PC-3 (cell line): Measurements from ENCODE around the gene SIPA1.

ENCODE experiments used
- CTCF ChIP-seq: fragments of 300-600 bp; sonication (generic); conservative IDR thresholded peaks from 2 replicates; pipeline ENCODE4 v1.5.1; 2017; ENCODE audit warnings: antibody characterized with exemption, low read depth, mild to moderate bottlenecking, low read length
- EZH2 ChIP-seq: fragments of 300-600 bp; sonication (generic); IDR thresholded peaks from one replicate; pipeline ENCODE4 v1.6.1; 2017; ENCODE audit warnings: antibody characterized with exemption, mild to moderate bottlenecking, low read length; ENCODE audit not compliant: unreplicated experiment

- no peak for TF ChIP-seq CTCF
- no peak for TF ChIP-seq EZH2
Observed at GRCh38 chr11:65616575-65617001, 21.3 kb upstream of the SIPA1 start.
